K562 (cell line): ENCODE data around the gene GAB2. TPM values are rescaled to one million over a fixed set of nuclear protein-coding genes. Genes with fewer than 3 reads are reported as not detected.
A peak's percentile ranks its signal among the peaks of the same experiment; 100 is the strongest.

Source experiments
- CTCF ChIP-seq, 3 experiments: IDR thresholded peaks in 2 of 3; conservative IDR thresholded peaks in 1 of 3; 2 replicates each; pipeline ENCODE4 v1.5.1; 2011 to 2012; ENCODE audit warnings: low read length in 3 of 3, mild to moderate bottlenecking in 3 of 3, control low read depth in 2 of 3, improper control_type of control experiment in 1 of 3, inconsistent platforms in 1 of 3, low read depth in 1 of 3, mixed read lengths in 1 of 3, moderate library complexity in 1 of 3; ENCODE audit not compliant: insufficient read depth in 2 of 3
- CXXC5 ChIP-seq: fragments of 250-450 bp; sonication (Bioruptor Pico); IDR thresholded peaks from 2 replicates; pipeline ENCODE4 v1.8.0; 2022; ENCODE audit warnings: inconsistent platforms, mild to moderate bottlenecking, moderate library complexity
- E2F6 ChIP-seq, 2 experiments: IDR thresholded peaks; 2 replicates each; pipeline ENCODE4 v1.6.1; 2011; ENCODE audit warnings: borderline replicate concordance in 1 of 2, control low read depth in 1 of 2, low read depth in 1 of 2, low read length in 1 of 2, mild to moderate bottlenecking in 1 of 2, mixed read lengths in 1 of 2, moderate library complexity in 1 of 2; ENCODE audit not compliant: insufficient read depth in 1 of 2, insufficient read length in 1 of 2, poor library complexity in 1 of 2, severe bottlenecking in 1 of 2; ENCODE audit errors: extremely low read depth in 1 of 2
- ESRRA ChIP-seq: fragments of 450-650 bp; IDR thresholded peaks from 2 replicates; pipeline ENCODE4 v1.6.1; 2014; ENCODE audit warnings: low read depth, mild to moderate bottlenecking, moderate library complexity, borderline replicate concordance
- MAX ChIP-seq: sonication (generic); formaldehyde crosslinking; IDR thresholded peaks from 2 replicates; pipeline ENCODE4 v1.9.0; 2022; ENCODE audit warnings: mild to moderate bottlenecking, missing genetic modification reagents
- REST ChIP-seq, 2 experiments: fragments of 450-650 bp; formaldehyde crosslinking in 1 of 2; IDR thresholded peaks; 2 replicates each; pipeline versions ENCODE4 v1.4.0 to v1.6.1; 2014 to 2020; ENCODE audit warnings: mild to moderate bottlenecking in 2 of 2, borderline replicate concordance in 1 of 2, low read depth in 1 of 2
- SRF ChIP-seq, 2 experiments: fragments of 250-450, 450-650 bp in 1 of 2; sonication (Bioruptor Pico) in 1 of 2; sonication (generic) in 1 of 2; formaldehyde crosslinking; IDR thresholded peaks; 2 replicates each; pipeline versions ENCODE4 v1.5.0 to v1.5.1; 2020 to 2022; ENCODE audit warnings: mild to moderate bottlenecking in 1 of 2, missing genetic modification reagents in 1 of 2
- TCF7 ChIP-seq: sonication (generic); IDR thresholded peaks from 2 replicates; pipeline ENCODE4 v1.6.1; 2016; ENCODE audit warnings: antibody characterized with exemption, borderline replicate concordance
- ZBTB1 ChIP-seq: sonication (generic); formaldehyde crosslinking; IDR thresholded peaks from 2 replicates; pipeline ENCODE4 v1.8.1; 2023; ENCODE audit warnings: missing genetic modification reagents, low read depth, mild to moderate bottlenecking, borderline replicate concordance
- ZNF24 ChIP-seq: fragments of 450-650 bp; IDR thresholded peaks from 2 replicates; pipeline ENCODE4 v1.6.1; 2016
- ZNF449 ChIP-seq: fragments of 250-450 bp; sonication (Bioruptor Pico); IDR thresholded peaks from 2 replicates; pipeline ENCODE4 v1.8.0; 2022; ENCODE audit warnings: moderate library complexity, mild to moderate bottlenecking, inconsistent platforms
- ZNF766 ChIP-seq: fragments of 200-800 bp; sonication (Bioruptor generic); conservative IDR thresholded peaks from 2 replicates; pipeline ENCODE4 v1.6.1; 2016; ENCODE audit warnings: missing genetic modification characterization, missing compliant biosample characterization
- polyA plus RNA-seq, 8 experiments: library from polyadenylated mRNA; depleted of rRNA in 4 of 8; stranded (reverse) in 5 of 8; unstranded in 3 of 8; fragments of >200 nt; fragmentation: Nextera tagmentation in 2 of 8; fragmentation: Illumina TruSeq in 1 of 8; extraction: Ambion mirVana in 2 of 8; extraction: Trizol in 1 of 8; gene quantifications; 2 replicates each; pipeline versions ENCODE4 v1.2.1 to v1.2.3, GENCODE V29; 2011 to 2014; ENCODE audit warnings: inconsistent platforms in 1 of 8, missing spikeins in 1 of 8
- total RNA-seq, 7 experiments: library from RNA; depleted of rRNA in 6 of 7; stranded (reverse); fragments of >200 nt in 6 of 7; fragmentation: Illumina TruSeq in 2 of 7; extraction: Trizol in 2 of 7; gene quantifications; 2 replicates each; pipeline versions ENCODE4 v1.2.1 to v1.2.3, GENCODE V29; 2011 to 2021; ENCODE audit warnings: low replicate concordance in 1 of 7

Gene GAB2
- total and polyA plus RNA-seq, 9 of the 15 experiments (the other 6 are each of a cell fraction or from before 2014, with no cell fraction given), result 2.3 to 35.2 (median 16.1) TPM

GRCh38 chr11:78417888-78418583 lies 416 bp upstream of the GAB2 start (continued):
- TF ChIP-seq REST (IDR thresholded peaks at IDR 0.05; ENCODE audit: borderline replicate concordance) (peak; percentile 37; the same call in 1 of the 2 replicates), REST (CRISPR knock-in tag; IDR thresholded peaks at IDR 0.05; ENCODE audit: low read depth) (no peak), TCF7 (0 out of 2 replicates have a peak, but pooled peaks have one; percentile 23), MAX (peak; percentile 84), E2F6 (IDR thresholded peaks at IDR 0.05; ENCODE audit: borderline replicate concordance in 1 of 2, extremely low read depth in 1 of 2, insufficient read depth in 1 of 2, insufficient read length in 1 of 2, low read depth in 1 of 2, low read length in 1 of 2, poor library complexity in 1 of 2, severe bottlenecking in 1 of 2) (peak; percentile 85 to 97), ZNF449 (CRISPR knock-in tag) (no peak), CXXC5 (CRISPR knock-in tag) (peak; percentile 93), SRF (CRISPR knock-in tag; IDR thresholded peaks at IDR 0.05) (peak in 1 of 2 experiments; percentile 11; a peak in 1 of 4 replicates), ZNF766 (CRISPR knock-in tag) (peak; percentile 97), CTCF (IDR thresholded peaks at IDR 0.05 in 2 of 3, conservative IDR thresholded peaks at IDR 0.05 in 1 of 3; ENCODE audit: insufficient read depth in 2 of 3, low read depth in 1 of 3, low read length in 3 of 3) (peak in 2 of 3 experiments; percentile 12 to 38; a peak in 2 of 6 replicates), ESRRA (peak; percentile 25; the same call in 1 of the 2 replicates), ZBTB1 (CRISPR knock-in tag) (peak; percentile 56), ZNF24 (0 out of 2 replicates have a peak, but pooled peaks have one; percentile 47)
